Measurements from ENCODE around the gene SLC35A1.

SLC35A1 gene

DNA sequence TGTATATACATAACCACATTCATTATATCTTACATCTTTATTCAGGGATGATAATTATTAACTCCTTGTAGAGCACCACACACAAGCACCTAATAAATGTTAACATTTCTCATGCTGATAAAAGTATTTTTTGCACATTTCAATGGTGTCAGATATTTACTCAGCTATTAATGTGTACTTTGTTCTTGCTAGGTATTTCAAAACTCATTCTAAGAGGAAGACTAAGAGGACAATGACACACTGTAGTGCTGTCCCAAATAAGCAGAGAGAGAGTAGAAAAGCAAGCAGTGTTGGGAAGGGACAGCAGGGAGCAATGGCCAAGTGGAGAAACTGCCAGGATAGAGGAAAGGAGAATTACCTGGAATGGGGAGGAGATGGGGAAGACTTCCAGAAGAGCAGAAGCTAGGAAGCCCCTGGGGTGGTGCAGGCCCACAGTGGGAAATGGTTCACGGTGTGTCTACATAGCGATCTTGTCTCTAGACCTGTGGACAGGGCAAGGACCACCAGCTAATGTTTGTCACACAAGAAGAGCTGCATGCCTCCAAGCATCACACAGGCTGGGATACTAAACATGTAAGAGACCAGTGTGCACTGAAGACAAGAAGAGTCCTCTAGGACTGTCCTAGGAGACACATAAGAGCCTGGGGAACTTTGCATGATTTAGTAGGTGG lies 61.7 kb downstream of the SLC35A1 start:
- no peak for DNase-seq

DNA sequence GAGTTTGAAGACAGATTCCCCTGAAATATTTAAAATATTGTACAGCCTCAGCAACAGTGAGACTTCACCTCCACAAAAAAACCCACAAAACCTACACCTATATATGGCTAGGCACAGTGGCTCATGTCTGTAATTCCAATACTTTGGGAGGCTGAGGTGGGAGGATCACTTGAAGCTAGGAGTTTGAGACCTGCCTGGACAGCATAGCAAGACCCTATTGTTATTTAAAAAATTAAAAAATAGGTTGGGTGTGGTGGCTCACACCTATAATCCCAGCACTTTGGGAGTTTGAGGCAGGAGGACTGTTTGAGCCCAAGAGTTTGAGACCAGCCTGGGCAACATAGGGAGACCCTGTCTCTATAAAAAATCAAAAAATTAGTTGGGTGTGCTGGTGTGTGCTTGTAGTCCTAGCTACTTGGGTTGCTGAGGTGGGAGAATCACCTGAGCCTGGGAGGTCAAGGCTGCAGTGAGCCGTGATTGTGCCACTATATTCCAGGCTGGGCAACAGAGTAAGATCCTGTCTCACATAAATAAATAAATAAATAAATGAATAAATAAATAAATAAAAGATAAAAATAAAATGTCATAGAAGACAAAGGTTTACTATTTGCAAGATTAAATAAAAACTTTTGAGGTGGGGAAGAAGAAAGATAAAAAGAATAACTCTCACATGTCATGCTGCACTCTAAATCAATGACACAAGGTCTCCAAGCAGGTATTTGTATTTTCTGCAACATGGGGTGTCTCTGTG lies 65.9 kb downstream of the SLC35A1 start:
- no peak for DNase-seq

DNA sequence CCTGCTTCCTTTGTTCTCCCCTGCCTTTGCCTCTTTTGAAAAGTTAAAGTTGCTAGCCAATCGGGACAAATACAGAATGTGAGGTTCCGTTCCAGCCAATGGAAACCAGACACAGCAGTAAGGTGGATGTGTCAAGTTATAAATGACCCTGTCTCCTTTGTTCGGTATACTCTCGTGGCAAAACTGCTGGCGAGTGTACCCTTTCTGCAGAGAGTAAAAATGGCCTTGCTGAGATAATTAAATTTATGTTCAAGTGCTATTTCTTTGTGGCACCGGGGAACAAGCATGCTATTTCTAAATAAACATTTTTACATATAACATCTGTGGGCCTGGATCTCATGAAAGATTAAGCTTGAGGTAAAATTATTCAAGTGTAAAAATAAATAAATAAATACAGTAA lies 66.8 kb downstream of the SLC35A1 start:
- no peak for DNase-seq

DNA sequence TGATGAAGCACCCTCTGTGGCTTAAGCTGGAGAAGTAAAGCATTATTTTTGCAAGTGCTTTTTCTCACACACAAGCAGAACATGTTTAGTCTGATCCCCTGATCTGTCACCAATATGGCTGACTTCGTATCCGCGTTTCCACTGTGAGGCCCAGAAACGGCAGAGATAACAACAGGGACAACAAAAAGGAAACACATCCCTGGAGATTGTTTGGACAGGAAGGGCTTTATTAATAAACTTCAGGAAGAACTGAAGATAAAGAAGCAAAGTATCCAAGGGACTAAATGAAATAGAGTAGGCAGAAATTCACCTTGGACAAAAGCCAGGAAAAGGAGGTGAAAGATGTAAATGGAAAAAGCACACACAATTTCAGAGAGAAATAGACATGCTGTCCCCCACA lies 67.8 kb downstream of the SLC35A1 start:
- no peak for DNase-seq

DNA sequence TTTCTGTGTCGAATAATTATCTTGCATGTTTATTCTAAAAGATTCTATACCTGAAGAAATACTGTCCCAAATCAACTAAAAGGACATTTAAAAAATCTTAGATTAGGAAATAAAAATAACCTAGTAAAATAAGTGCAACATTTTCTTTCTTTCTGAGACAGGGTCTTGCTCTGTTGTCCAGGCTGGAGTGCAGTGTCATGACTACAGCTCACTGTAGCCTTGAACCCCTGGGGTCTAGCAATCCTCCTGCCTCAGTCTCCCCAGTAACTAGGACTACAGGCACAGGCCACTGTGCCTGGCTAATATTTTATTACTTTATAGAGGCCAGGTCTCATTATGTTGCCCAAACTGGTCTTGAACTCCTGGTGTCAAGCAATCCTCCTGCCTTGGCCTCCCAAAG lies 68.3 kb downstream of the SLC35A1 start:
- no peak for DNase-seq

DNA sequence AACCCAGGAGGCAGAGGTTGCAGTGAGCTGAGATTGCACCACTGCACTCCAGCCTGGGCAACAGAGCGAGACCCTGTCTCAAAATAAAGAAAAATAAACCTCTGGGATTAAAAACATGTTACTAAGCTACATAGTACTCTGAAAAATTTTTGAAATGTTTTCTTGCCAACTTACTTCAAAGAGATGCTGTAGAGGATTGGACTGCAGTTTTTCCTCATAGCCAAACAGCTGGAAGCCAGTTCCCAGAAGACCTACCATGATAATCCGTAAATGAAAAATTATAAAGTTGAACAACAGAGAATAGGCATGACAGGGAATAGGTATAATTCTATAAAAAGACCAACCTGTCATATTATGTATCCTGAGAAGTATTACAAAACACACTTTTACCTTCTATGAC lies 69.0 kb downstream of the SLC35A1 start:
- DNase-seq, result no peak

DNA sequence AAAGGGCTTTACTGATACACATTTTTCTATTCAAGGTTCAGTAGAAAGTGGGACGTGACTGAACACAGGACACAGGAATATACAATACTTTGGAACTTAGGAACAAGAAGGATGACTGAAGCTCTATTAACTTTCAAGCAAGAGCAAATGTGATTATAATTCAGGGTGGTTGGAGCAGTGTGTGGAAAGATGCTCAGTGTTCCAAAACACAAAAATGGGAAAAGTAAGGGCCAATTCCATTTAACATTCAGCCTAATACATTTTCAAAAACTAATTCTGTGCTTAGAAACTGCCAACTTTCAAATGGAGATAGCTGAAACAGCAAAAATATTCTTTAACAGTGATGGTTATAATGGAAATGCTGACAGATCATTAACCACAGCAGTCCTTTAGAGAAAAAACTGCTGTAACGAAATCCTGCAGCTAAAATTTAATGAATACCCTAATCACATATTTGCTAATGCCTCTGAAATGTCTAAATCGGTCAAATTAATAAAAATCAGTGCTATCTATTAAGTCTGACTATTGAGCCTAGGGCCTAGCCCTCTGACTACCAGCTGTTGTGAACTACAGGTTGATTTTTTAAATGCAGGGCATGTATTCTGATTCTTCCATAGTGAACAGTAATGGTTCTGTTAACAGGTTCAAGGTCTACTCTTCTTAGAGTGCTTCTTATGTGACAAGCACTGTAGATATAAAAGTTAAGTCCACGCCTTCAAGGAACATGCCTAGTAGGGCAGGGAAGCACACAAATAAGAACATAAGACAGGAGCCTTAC lies 71.1 kb downstream of the SLC35A1 start:
- no peak for DNase-seq

DNA sequence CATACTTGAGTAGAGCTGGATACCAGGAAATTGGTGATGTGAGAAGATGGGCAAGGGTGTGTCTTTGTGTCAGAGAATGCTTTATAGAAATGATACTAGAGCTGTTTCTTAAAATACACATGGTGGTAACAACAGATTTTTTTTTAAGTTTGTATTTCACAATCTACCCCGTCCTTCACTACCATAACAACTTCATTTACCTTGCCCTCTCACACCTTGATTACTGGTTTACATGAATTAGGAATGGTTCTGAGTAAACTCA lies 71.6 kb downstream of the SLC35A1 start:
- DNase-seq, result no peak

DNA sequence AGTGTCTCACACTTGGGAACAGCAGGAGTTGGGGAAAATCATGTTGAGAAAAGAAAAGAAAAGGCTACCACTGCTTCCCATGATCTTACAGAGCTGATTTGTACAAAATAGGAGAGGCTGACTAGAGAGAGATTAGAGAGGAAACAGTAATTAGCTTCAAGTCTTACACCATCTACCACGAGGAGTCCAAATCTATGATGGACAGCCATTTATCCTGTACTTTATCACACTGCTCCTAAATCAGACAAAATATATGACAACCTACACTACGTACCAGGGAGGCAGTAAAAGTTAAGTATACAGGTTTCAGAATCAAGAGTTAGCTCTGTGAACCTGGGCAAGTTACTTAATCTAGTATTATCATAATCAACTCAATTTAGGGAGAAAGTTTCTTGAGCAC lies 79.0 kb downstream of the SLC35A1 start:
- no peak for DNase-seq

DNA sequence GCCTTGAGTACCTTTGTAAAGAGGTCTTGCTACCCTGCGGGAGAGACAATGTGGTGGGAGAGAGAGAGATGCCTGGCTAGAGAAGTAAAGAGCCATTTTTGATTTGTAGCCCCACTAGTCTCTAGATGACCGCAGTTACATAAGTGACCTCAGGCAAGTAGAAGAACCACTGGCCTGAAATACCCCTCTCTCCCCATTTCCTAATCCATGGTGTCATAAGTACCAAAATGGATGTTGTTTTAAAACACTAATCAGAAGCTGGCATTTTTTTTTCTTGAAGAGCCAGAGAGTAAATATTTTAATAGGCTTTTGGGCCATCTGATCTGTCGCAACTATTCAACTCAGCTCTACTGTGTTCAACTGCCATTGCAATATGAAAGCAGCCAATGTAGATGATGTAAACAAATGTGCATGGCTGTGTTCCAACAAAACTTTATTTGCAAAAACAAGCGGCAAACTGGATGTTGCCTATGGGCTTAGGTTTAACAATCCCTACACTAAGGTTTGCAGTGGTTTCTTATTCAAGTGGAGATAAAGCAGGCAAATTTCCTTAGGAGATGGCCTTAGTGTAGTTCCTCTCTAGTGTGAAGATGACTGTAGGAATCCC lies 80.5 kb downstream of the SLC35A1 start:
- no peak for DNase-seq

DNA sequence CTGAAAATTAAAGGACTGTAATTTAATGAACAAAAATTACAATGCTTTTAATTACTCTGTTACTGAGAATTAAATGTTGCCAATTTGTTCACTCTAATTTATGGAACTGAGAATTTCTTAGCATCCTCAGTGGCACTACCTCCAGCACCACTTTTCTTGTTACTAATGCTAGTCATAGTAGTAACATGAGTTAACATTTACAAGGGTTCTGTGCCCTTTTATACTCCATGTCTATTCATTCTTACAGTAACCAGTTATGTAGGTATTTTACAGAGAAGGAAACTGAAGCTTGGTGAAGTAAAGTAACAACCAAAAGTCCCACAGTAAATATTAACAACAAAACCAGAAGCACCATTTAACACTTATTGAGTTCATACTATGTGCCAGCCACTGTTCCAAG lies 82.7 kb downstream of the SLC35A1 start:
- no peak for DNase-seq

DNA sequence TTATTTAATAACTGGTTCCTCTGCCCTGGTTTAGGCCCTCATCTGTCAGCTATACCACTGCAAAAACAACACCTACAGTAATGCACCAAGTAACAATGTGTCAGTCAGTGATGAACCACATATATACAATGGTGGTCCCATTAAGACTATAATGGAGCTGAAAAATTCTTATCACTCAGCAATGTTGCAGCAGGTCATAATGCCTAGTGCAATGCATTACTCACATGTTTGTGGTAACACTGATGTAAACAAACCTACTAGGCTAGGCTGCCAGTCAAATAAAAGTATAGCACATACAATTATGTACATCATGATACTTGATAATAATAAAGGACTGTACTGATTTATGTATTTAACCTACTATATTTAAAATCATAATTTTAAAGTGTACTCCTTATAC lies 85.7 kb downstream of the SLC35A1 start:
- DNase-seq, result no peak

DNA sequence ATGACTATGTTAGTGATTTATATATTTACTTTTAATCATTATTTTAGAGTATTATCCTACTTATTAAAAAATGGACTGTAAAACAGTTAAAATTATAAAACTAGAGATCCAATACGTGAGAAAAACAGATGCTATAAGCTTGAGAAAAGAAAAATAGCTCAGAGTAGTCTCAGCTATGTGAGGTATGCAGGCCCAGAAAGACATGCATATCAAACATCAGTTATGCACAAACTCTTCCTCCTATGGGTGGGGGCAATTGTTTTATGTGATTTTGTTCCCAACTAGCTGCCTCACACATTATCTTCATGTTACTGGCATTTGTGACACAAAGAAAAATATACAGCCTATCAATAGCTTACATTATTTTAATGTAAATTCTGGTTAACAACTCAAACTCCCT lies 88.2 kb downstream of the SLC35A1 start:
- DNase-seq, result no peak
